22Rv1 (cell line): ENCODE results near the gene KIF26A.

Experiments used
- H3K27ac ChIP-seq: fragments of 450-650 bp; 2 replicates; pipeline ENCODE4 v1.5.1; 2017
- CTCF ChIP-seq: fragments of 450-650 bp; IDR thresholded peaks from 2 replicates; pipeline ENCODE4 v1.5.1; 2017; ENCODE audit warnings: mild to moderate bottlenecking
- ZFX ChIP-seq: fragments of 450-650 bp; IDR thresholded peaks from 2 replicates; pipeline ENCODE4 v1.6.1; 2017; ENCODE audit warnings: antibody characterized with exemption, borderline replicate concordance

Gene KIF26A

GRCh38 chr14:104186575-104186974 is 48.2 kb downstream of the KIF26A start:
- TF ChIP-seq CTCF (peak; percentile 11; the same call in 1 of the 2 replicates), ZFX (no peak)
- H3K27ac ChIP-seq: no peak overlapping the region

- no peak overlapping the region for H3K27ac ChIP-seq
- TF ChIP-seq ZFX (no peak), CTCF (no peak)
Observed at GRCh38 chr14:104187121-104187889, 48.9 kb downstream of the KIF26A start.

- TF ChIP-seq CTCF (no peak), ZFX (no peak)
- H3K27ac ChIP-seq: no peak overlapping the region
Observed at GRCh38 chr14:104187931-104188726, 49.7 kb downstream of the KIF26A start.

GRCh38 chr14:104188727-104189400 is 50.5 kb downstream of the KIF26A start:
- H3K27ac ChIP-seq: no peak overlapping the region

GRCh38 chr14:104189629-104190335 is 51.4 kb downstream of the KIF26A start:
- TF ChIP-seq ZFX (no peak), CTCF (no peak)
- no peak overlapping the region for H3K27ac ChIP-seq

More at GRCh38 chr14:104188727-104189400, 50.5 kb downstream of the KIF26A start:
- no peak for TF ChIP-seq ZFX
- no peak for TF ChIP-seq CTCF

- no peak for TF ChIP-seq CTCF
- no peak for TF ChIP-seq ZFX
- H3K27ac ChIP-seq: no peak overlapping the region
Observed at GRCh38 chr14:104190396-104191000, 52.1 kb downstream of the KIF26A start.
